Naive thymus-derived CD8-positive, alpha-beta T cell (primary cell): ENCODE measurements around the gene SPRR2B. TPM values are rescaled to one million over a fixed set of nuclear protein-coding genes. Genes with fewer than 3 reads are reported as not detected.
"Not testable (repeated sequence)": the region's sequence is repeated elsewhere in the genome, so short reads cannot be mapped to it uniquely, and the experiment has no call there.

Experiments
- ATAC-seq, 2 donors: fragments of 150-1000 bp; cut with Tn5 transposase in 1 of 2; sonication (Bioruptor Pico), chemical (Tn5 transposase) in 1 of 2; 1 replicate in 1 of 2; 2 replicates in 1 of 2; pipeline ENCODE4 v1.10.0; 2021; ENCODE audit warnings: mild to moderate bottlenecking in 2 of 2, moderate library complexity in 2 of 2
- POLR2A ChIA-PET: fragments of 350-600 bp; sonication (Branson Sonifier 250); formaldehyde crosslinking; loops from one replicate; lab custom pipeline; 2021; ENCODE audit warnings: antibody characterized with exemption; lab: Charles Lee
- DNase-seq, 10 donors: peaks; one replicate each; pipeline versions ENCODE4 v3.0.0 to v3.0.0-alpha.2; 2020 to 2022
- H3K27ac Mint-ChIP-seq, 10 donors: one replicate each; pipeline ENCODE4 v1.8.0; 2020 to 2022; ENCODE audit warnings: mild to moderate bottlenecking in 10 of 10, mixed read lengths in 10 of 10, moderate library complexity in 4 of 10, inconsistent platforms in 1 of 10
- H3K27me3 Mint-ChIP-seq, 5 donors: one replicate each; pipeline ENCODE4 v1.8.0; 2021 to 2022; ENCODE audit warnings: mixed read lengths in 5 of 5
- H3K36me3 Mint-ChIP-seq, 3 donors: one replicate each; pipeline ENCODE4 v1.8.0; 2020 to 2022; ENCODE audit warnings: mixed read lengths in 3 of 3, mild to moderate bottlenecking in 2 of 3, inconsistent platforms in 1 of 3
- H3K4me1 Mint-ChIP-seq, 4 donors: one replicate each; pipeline ENCODE4 v1.8.0; 2021 to 2022; ENCODE audit warnings: mixed read lengths in 4 of 4
- H3K4me3 Mint-ChIP-seq, 10 donors: one replicate each; pipeline ENCODE4 v1.8.0; 2020 to 2022; ENCODE audit warnings: mild to moderate bottlenecking in 10 of 10, mixed read lengths in 10 of 10, moderate library complexity in 6 of 10, inconsistent platforms in 1 of 10
- H3K9me3 Mint-ChIP-seq, 9 donors: one replicate each; pipeline ENCODE4 v1.8.0; 2020 to 2022; ENCODE audit warnings: mixed read lengths in 9 of 9, mild to moderate bottlenecking in 3 of 9, inconsistent platforms in 1 of 9, moderate library complexity in 1 of 9
- polyA plus RNA-seq, 3 donors: library from polyadenylated mRNA; unstranded; fragments of 300-500 nt; fragmentation: Illumina TruSeq; gene quantifications; one replicate each; pipeline ENCODE4 v1.2.3, GENCODE V29; 2021
- total RNA-seq, 8 experiments: library from RNA in 2 of 8; stranded (reverse) in 2 of 8; gene quantifications; one replicate each; pipeline ENCODE4 v1.2.3 and lab custom pipeline; 2021 to 2026

SPRR2B gene
- total RNA-seq (not detected), polyA plus RNA-seq (not detected), total RNA-seq (lab: John Stamatoyannopoulos, UW) (0 reads per million in 6 experiments)

DNA sequence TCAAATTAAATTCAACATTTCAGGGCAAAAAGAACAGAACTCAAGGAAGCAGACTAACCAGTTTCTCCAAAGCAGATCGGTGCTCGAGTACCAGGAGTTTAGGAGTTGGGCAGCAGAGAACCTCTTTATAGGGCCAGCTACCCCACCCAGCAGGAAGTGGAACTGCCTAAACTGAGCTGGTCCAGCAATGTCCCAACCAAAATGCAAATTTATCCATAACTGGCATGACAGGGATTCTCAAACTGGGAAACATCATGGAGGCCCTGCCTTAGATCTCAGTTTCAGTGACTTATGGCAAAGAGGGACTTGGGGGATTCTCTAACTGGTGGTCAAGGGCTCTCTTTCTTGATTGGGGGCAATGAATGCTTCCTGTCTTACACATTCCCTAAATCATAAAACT lies at the start of gene SPRR2B:
Gene SPRR2B (minus strand): TSS at position 101 of the 400 bp plus-strand sequence. CDS start 772 bp downstream, outside the sequence.
- H3K4me3 Mint-ChIP-seq, result no peak within 1 kb of the TSS
- peaks cover 2 to 32% (median 13%) of the 10 kb centered on the region in 5 donors for H3K27me3 Mint-ChIP-seq
- DNase-seq (no peak), ATAC-seq (no peak)
- no peak within 1 kb of the TSS for H3K27ac Mint-ChIP-seq
- H3K36me3 Mint-ChIP-seq, result no peaks in the 10 kb centered on the region
- POLR2A ChIA-PET, result no interaction called here
- H3K4me1 Mint-ChIP-seq, result no peaks in the 10 kb centered on the region
- H3K9me3 Mint-ChIP-seq, result peaks cover 0 to 8% (median 0%) of the 10 kb centered on the region in 9 donors

DNA sequence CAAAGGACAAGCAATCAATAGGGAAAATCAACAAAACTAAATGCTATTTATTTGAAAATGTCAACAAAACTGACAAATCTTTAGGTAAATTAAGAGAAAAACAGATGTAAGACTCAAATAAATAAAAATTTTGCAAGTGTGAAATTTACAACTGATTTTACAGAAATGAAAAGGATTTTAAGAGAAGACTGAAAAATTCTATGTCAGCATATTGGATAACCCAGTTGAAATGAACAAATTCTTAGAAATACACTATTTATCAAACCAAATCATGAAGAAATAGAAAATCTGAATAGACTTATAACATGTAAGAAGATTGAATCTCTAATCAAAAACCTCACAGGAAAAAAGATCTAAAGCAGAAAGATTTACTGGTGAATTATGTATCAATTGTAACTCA lies 49.5 kb upstream of the SPRR2B start:
- Mint-ChIP-seq H3K36me3 (peaks cover 0 to 15% (median 0%) of the 10 kb centered on the region in 3 donors), H3K4me1 (peaks cover 0 to 1% (median 0%) of the 10 kb centered on the region in 4 donors), H3K27me3 (peaks cover 12 to 39% (median 36%) of the 10 kb centered on the region in 5 donors), H3K27ac (no peak overlapping the region), H3K4me3 (no peak overlapping the region), H3K9me3 (peaks cover 4 to 34% (median 16%) of the 10 kb centered on the region in 9 donors)
- POLR2A ChIA-PET, result no interaction called here
- DNase-seq (no peak), ATAC-seq (no peak)

DNA sequence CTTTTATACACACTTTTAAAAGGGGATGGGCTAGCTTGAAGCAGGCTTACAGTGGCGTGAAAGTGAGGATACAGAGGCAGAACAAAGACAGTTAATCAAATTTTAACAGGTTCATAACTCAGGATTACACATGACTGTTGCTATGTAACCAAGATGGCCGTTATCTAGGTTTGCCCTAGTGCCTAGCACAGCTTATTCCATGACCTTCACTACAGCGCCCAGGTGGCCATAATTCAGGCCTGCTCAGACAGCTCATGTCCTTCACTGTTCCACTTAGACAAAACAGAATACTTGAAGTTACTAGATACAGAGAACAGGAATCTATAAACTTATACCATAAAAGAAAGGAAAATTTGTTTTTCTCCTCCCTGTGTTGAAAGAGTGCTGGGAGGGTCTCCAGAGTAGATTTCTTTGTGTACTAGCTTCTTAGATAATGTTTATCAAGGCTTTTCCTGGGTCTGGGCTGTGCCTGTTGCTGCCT lies 48.1 kb upstream of the SPRR2B start:
- Mint-ChIP-seq H3K36me3 (peaks cover 0 to 6% (median 0%) of the 10 kb centered on the region in 3 donors), H3K9me3 (peaks cover 0 to 19% (median 5%) of the 10 kb centered on the region in 9 donors), H3K27me3 (peaks cover 16 to 51% (median 45%) of the 10 kb centered on the region in 5 donors), H3K4me1 (no peaks in the 10 kb centered on the region), H3K27ac (no peak overlapping the region), H3K4me3 (no peak overlapping the region)
- ATAC-seq (no peak), DNase-seq (no peak)
- POLR2A ChIA-PET, result no interaction called here

GRCh38 chr1:153115264-153115663 lies 43.9 kb upstream of the SPRR2B start:
- H3K4me3 Mint-ChIP-seq, H3K27ac Mint-ChIP-seq, DNase-seq, H3K4me1 Mint-ChIP-seq, H3K9me3 Mint-ChIP-seq, H3K36me3 Mint-ChIP-seq, POLR2A ChIA-PET, ATAC-seq: not testable (repeated sequence)
- H3K27me3 Mint-ChIP-seq, result peaks cover 14 to 70% (median 42%) of the 10 kb centered on the region in 5 donors

DNA sequence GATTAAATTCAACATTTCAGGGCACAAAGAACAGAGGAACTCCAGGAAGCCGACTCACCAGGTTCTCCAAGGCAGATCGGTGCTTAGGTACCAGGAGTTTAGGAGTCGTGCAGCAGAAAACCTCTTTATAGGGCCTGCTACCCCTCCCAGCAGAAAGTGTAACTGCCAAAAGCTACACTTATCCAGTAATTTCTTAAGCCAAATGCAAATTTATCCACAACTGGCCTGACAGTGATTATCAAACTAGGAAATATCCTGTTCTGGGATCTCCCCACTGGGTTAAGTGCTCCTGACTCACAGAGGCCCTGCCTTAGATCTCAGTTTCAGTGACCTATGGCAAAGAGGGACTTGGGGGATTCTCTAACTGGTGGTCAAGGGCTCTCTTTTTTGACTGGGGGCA lies 42.0 kb upstream of the SPRR2B start, which contains the start of gene SPRR2F:
Gene SPRR2F (minus strand): TSS at position 101 of the 400 bp plus-strand sequence. CDS start 783 bp downstream, outside the sequence.
- POLR2A ChIA-PET, result no interaction called here
- H3K4me1 Mint-ChIP-seq, result no peaks in the 10 kb centered on the region
- no peak within 1 kb of the TSS for H3K27ac Mint-ChIP-seq
- H3K36me3 Mint-ChIP-seq, result no peaks in the 10 kb centered on the region
- peaks cover 9 to 61% (median 36%) of the 10 kb centered on the region in 5 donors for H3K27me3 Mint-ChIP-seq
- DNase-seq, result no peak
- peaks cover 0 to 4% (median 2%) of the 10 kb centered on the region in 9 donors for H3K9me3 Mint-ChIP-seq
- no peak within 1 kb of the TSS for H3K4me3 Mint-ChIP-seq
- ATAC-seq, result no peak

DNA sequence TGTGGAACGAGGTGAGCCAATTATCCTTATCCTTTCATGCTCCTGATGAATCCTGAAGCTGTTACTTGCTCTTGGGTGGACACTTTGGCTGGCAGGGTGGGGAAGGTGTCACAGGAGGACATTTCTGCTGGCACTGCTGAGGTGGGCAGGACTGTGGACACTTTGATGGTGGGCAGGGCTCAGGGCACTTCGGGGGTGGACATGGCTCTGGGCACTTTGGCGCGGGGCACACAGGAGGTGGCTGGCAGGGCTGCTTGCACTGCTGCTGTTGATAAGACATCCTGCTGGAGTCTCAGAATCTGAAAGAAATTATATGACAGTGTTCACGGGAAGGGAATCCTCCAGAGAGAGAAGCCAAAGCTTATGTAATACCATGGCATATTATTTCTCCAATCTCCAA lies 41.0 kb upstream of the SPRR2B start:
- H3K4me1 Mint-ChIP-seq, ATAC-seq, POLR2A ChIA-PET, DNase-seq, H3K4me3 Mint-ChIP-seq, H3K27ac Mint-ChIP-seq, H3K36me3 Mint-ChIP-seq: not testable (repeated sequence)
- peaks cover 0 to 12% (median 8%) of the 10 kb centered on the region in 9 donors for H3K9me3 Mint-ChIP-seq
- peaks cover 10 to 61% (median 31%) of the 10 kb centered on the region in 5 donors for H3K27me3 Mint-ChIP-seq

DNA sequence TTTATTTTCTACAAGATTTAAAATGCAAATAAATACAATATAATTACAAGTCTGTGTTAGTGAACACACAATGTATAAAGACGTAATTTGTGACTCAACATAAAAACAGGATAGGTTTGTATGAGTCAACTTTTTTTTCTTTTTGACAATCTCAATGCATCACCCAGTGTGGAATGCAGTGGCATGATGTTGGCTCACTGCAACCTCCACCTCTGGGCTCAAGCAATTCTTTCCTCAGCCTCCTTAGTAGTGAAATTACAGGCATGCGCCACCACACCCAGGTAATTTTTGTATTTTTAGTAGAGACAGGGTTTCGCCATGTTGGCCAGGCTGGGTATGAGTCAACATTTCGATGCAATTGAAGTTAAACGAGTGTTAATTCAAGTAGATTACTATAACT lies 28.8 kb upstream of the SPRR2B start:
- Mint-ChIP-seq H3K36me3 (no peaks in the 10 kb centered on the region), H3K4me1 (no peaks in the 10 kb centered on the region), H3K27me3 (peaks cover 15 to 51% (median 20%) of the 10 kb centered on the region in 5 donors), H3K4me3 (no peak overlapping the region), H3K9me3 (peaks cover 0 to 17% (median 6%) of the 10 kb centered on the region in 9 donors), H3K27ac (no peak overlapping the region)
- no peak for ATAC-seq
- POLR2A ChIA-PET, result no interaction called here
- no peak for DNase-seq

GRCh38 chr1:153099461-153100045 lies 28.1 kb upstream of the SPRR2B start:
- no peaks in the 10 kb centered on the region for H3K36me3 Mint-ChIP-seq
- peaks cover 0 to 10% (median 2%) of the 10 kb centered on the region in 9 donors for H3K9me3 Mint-ChIP-seq
- peaks cover 15 to 49% (median 19%) of the 10 kb centered on the region in 5 donors for H3K27me3 Mint-ChIP-seq
- H3K4me3 Mint-ChIP-seq, result no peak overlapping the region
- ATAC-seq, result no peak
- no peak overlapping the region for H3K27ac Mint-ChIP-seq
- H3K4me1 Mint-ChIP-seq, result no peaks in the 10 kb centered on the region
- DNase-seq, result no peak
- POLR2A ChIA-PET, result no interaction called here

- no peaks in the 10 kb centered on the region for H3K4me1 Mint-ChIP-seq
- ATAC-seq, result no peak
- H3K4me3 Mint-ChIP-seq, result no peak overlapping the region
- DNase-seq, result no peak
- no peaks in the 10 kb centered on the region for H3K36me3 Mint-ChIP-seq
- POLR2A ChIA-PET, result no interaction called here
- H3K27me3 Mint-ChIP-seq, result peaks cover 11 to 24% (median 13%) of the 10 kb centered on the region in 5 donors
- no peaks in the 10 kb centered on the region for H3K9me3 Mint-ChIP-seq
- H3K27ac Mint-ChIP-seq, result no peak overlapping the region
Measured at GRCh38 chr1:153095764-153096163, 24.4 kb upstream of the SPRR2B start.

GRCh38 chr1:153094426-153094825 lies 23.0 kb upstream of the SPRR2B start, which contains the start of gene SPRR2E:
TSS of gene SPRR2E (minus strand) at chr1:153094526. CDS start at chr1:153093751, 775 bp downstream.
- DNase-seq (no peak), ATAC-seq (no peak)

GRCh38 chr1:153087652-153088051 lies 16.2 kb upstream of the SPRR2B start:
- Mint-ChIP-seq H3K4me1 (no peaks in the 10 kb centered on the region), H3K9me3 (peaks cover 0 to 3% (median 0%) of the 10 kb centered on the region in 9 donors), H3K27ac (no peak overlapping the region), H3K36me3 (no peaks in the 10 kb centered on the region), H3K4me3 (no peak overlapping the region), H3K27me3 (peaks cover 10 to 32% (median 21%) of the 10 kb centered on the region in 5 donors)
- no peak for ATAC-seq
- no peak for DNase-seq
- POLR2A ChIA-PET, result no interaction called here

More at GRCh38 chr1:153094426-153094825, 23.0 kb upstream of the SPRR2B start, which contains the start of gene SPRR2E:
- Mint-ChIP-seq H3K27ac (peak within 1 kb of the TSS in 1 of 10 donors; percentile 32), H3K36me3 (no peaks in the 10 kb centered on the region), H3K9me3 (no peaks in the 10 kb centered on the region), H3K4me3 (no peak within 1 kb of the TSS), H3K27me3 (peaks cover 11 to 22% (median 15%) of the 10 kb centered on the region in 5 donors), H3K4me1 (no peaks in the 10 kb centered on the region)
- POLR2A ChIA-PET, result no interaction called here

GRCh38 chr1:153081736-153082135 lies 10.3 kb upstream of the SPRR2B start:
- ATAC-seq (no peak), DNase-seq (no peak)
- Mint-ChIP-seq H3K4me1 (no peaks in the 10 kb centered on the region), H3K27ac (no peak overlapping the region), H3K9me3 (peaks cover 0 to 28% (median 7%) of the 10 kb centered on the region in 9 donors), H3K27me3 (peaks cover 20 to 48% (median 22%) of the 10 kb centered on the region in 5 donors), H3K4me3 (no peak overlapping the region), H3K36me3 (peaks cover 0 to 9% (median 0%) of the 10 kb centered on the region in 3 donors)
- POLR2A ChIA-PET, result no interaction called here
